HG03039 (cell line): ENCODE results near the gene C6orf89.
"Not testable (repeated sequence)": the region's sequence is repeated elsewhere in the genome, so short reads cannot be mapped to it uniquely, and the experiment has no call there.

Experiments
- ATAC-seq: cut with Tn5 transposase; IDR thresholded peaks from one replicate; pipeline ENCODE4 v1.9.1; 2021; ENCODE audit warnings: mild to moderate bottlenecking, moderate library complexity; ENCODE audit not compliant: unreplicated experiment

Gene C6orf89

GRCh38 chr6:36920049-36920448, 34.3 kb downstream of the C6orf89 start:
- no peak for ATAC-seq

GRCh38 chr6:36920546-36920945, 34.8 kb downstream of the C6orf89 start:
- ATAC-seq: no peak

- ATAC-seq: no peak
Measured at GRCh38 chr6:36924131-36924530, 38.4 kb downstream of the C6orf89 start.

- no peak for ATAC-seq
Measured at GRCh38 chr6:36924778-36925374, 39.1 kb downstream of the C6orf89 start.

- ATAC-seq: no peak
Measured at GRCh38 chr6:36925809-36926208, 40.1 kb downstream of the C6orf89 start.

GRCh38 chr6:36926708-36927513, 41.2 kb downstream of the C6orf89 start:
- no peak for ATAC-seq

- no peak for ATAC-seq
Measured at GRCh38 chr6:36927691-36928546, 42.2 kb downstream of the C6orf89 start.

- ATAC-seq: no peak
Measured at GRCh38 chr6:36928547-36928918, 42.8 kb downstream of the C6orf89 start.

- ATAC-seq: no peak
Measured at GRCh38 chr6:36929152-36929551, 43.4 kb downstream of the C6orf89 start.

GRCh38 chr6:36929607-36930006, 43.9 kb downstream of the C6orf89 start:
- ATAC-seq: no peak

GRCh38 chr6:36930483-36930882, 44.7 kb downstream of the C6orf89 start:
- no peak for ATAC-seq

GRCh38 chr6:36933102-36933501, 47.4 kb downstream of the C6orf89 start:
- ATAC-seq: no peak

- ATAC-seq: no peak
Measured at GRCh38 chr6:36933519-36933918, 47.8 kb downstream of the C6orf89 start.

GRCh38 chr6:36934901-36935300, 49.1 kb downstream of the C6orf89 start:
- ATAC-seq: no peak

GRCh38 chr6:36936824-36937223, 51.1 kb downstream of the C6orf89 start:
- no peak for ATAC-seq

GRCh38 chr6:36937896-36938295, 52.1 kb downstream of the C6orf89 start:
- no peak for ATAC-seq

GRCh38 chr6:36938536-36938935, 52.8 kb downstream of the C6orf89 start:
- no peak for ATAC-seq

- ATAC-seq: not testable (repeated sequence)
Measured at GRCh38 chr6:36939005-36939404, 53.3 kb downstream of the C6orf89 start.

GRCh38 chr6:36940027-36940426, 54.3 kb downstream of the C6orf89 start:
- ATAC-seq: no peak

- ATAC-seq: not testable (repeated sequence)
Measured at GRCh38 chr6:36941561-36941960, 55.8 kb downstream of the C6orf89 start.

- not testable (repeated sequence) for ATAC-seq
Measured at GRCh38 chr6:36942329-36942728, 56.6 kb downstream of the C6orf89 start.

- ATAC-seq: no peak
Measured at GRCh38 chr6:36944650-36945049, 58.9 kb downstream of the C6orf89 start.
